ENCODE data around the gene STAT5A.
A peak's percentile ranks its signal among the peaks of the same experiment; 100 is the strongest.
"Not testable (repeated sequence)": the region's sequence is repeated elsewhere in the genome, so short reads cannot be mapped to it uniquely, and the experiment has no call there.

Gene STAT5A

DNA sequence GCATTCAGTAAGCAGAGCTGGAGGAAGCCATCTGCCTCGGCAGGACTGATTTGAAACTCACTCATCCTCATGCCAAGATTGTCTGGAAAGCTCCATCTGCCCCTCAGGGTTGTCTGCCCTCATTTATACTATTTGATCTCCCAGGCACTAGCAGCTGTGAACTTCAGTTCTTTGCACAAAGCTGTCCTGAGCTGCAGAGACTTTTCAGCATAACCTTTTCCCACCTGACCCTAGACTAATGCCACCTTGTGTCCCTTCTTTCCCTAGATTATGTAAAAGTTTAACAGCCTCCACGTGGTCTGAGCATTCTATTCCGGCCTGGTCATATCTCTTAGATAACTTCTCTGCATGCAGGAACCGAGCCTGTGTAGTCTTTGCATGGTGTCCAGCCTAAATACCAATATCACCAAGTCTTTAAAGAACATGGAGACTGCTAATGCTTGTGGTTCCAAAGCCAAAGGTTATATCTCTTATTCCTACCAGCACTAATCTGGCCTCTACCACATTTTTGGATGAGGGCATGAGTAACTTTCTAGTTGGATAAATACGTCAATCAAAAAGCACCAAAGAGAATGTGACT, 29.1 kb downstream of the STAT5A start:
- Histone ChIP-seq H3K27me3 (ENCODE audit: control insufficient read depth, insufficient read depth, low read length) (no peaks in the 10 kb centered on the region), H3K36me3 (ENCODE audit: control insufficient read depth, insufficient read depth, low read length) (peaks cover 70% of the 10 kb centered on the region), H3K4me3 (ENCODE audit: low read depth, low read length) (no peak overlapping the region), H3K9ac (ENCODE audit: low read depth, low read length) (no peak overlapping the region), H3K9me3 (ENCODE audit: control insufficient read depth, insufficient read depth, low read length) (no peaks in the 10 kb centered on the region), H3K4me1 (ENCODE audit: control insufficient read depth, insufficient read depth, low read length) (peaks cover 3% of the 10 kb centered on the region; the same call in 1 of the 2 replicates), H3K27ac (ENCODE audit: low read depth, low read length) (no peak overlapping the region)

DNA sequence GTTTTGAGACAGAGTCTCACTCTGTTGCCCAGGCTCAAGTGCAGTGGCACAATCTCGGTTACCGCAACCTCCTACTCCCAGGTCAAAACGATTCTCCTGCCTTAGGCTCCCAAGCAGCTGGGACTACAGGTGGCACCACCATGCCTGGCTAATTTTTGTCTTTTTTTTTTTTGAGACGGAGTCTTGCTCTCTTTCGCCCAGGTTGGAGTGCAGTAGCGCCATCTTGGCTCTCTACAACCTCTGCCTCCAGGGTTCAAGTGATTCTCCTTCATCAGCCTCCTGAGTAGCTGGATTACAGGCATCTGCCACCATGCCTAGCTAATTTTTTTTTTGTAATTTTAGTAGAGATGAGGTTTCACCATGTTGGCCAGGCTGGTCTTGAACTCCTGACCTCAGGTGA, 29.7 kb downstream of the STAT5A start:
- H3K9me3 ChIP-seq (ENCODE audit: control insufficient read depth, insufficient read depth, low read length); H3K4me3 ChIP-seq (ENCODE audit: low read depth, low read length); H3K27me3 ChIP-seq (ENCODE audit: control insufficient read depth, insufficient read depth, low read length); H3K27ac ChIP-seq (ENCODE audit: low read depth, low read length); H3K4me1 ChIP-seq (ENCODE audit: control insufficient read depth, insufficient read depth, low read length); H3K9ac ChIP-seq (ENCODE audit: low read depth, low read length): not testable (repeated sequence)
- H3K36me3 ChIP-seq (ENCODE audit: control insufficient read depth, insufficient read depth, low read length) = peaks cover 73% of the 10 kb centered on the region

- Histone ChIP-seq H3K4me3 (ENCODE audit: low read depth, low read length) (no peak overlapping the region), H3K27ac (ENCODE audit: low read depth, low read length) (no peak overlapping the region), H3K4me1 (ENCODE audit: control insufficient read depth, insufficient read depth, low read length) (peaks cover 6% of the 10 kb centered on the region; the same call in 1 of the 2 replicates), H3K9ac (ENCODE audit: low read depth, low read length) (no peak overlapping the region), H3K9me3 (ENCODE audit: control insufficient read depth, insufficient read depth, low read length) (no peaks in the 10 kb centered on the region), H3K27me3 (ENCODE audit: control insufficient read depth, insufficient read depth, low read length) (no peaks in the 10 kb centered on the region), H3K36me3 (ENCODE audit: control insufficient read depth, insufficient read depth, low read length) (peaks cover 78% of the 10 kb centered on the region)
Measured at GRCh38 chr17:42321555-42321954, 33.3 kb downstream of the STAT5A start.

- H3K9ac ChIP-seq (ENCODE audit: low read depth, low read length) = no peak overlapping the region
- peaks cover 78% of the 10 kb centered on the region for H3K36me3 ChIP-seq (ENCODE audit: control insufficient read depth, insufficient read depth, low read length)
- H3K4me1 ChIP-seq (ENCODE audit: control insufficient read depth, insufficient read depth, low read length) = peaks cover 6% of the 10 kb centered on the region; the same call in 1 of the 2 replicates
- no peaks in the 10 kb centered on the region for H3K9me3 ChIP-seq (ENCODE audit: control insufficient read depth, insufficient read depth, low read length)
- no peak overlapping the region for H3K4me3 ChIP-seq (ENCODE audit: low read depth, low read length)
- no peaks in the 10 kb centered on the region for H3K27me3 ChIP-seq (ENCODE audit: control insufficient read depth, insufficient read depth, low read length)
- peak overlapping the region; percentile 14 for H3K27ac ChIP-seq (ENCODE audit: low read depth, low read length)
Measured at GRCh38 chr17:42322382-42323267, 34.3 kb downstream of the STAT5A start.

GRCh38 chr17:42323268-42323773, 35.0 kb downstream of the STAT5A start:
- H3K4me1 ChIP-seq (ENCODE audit: control insufficient read depth, insufficient read depth, low read length) = peaks cover 6% of the 10 kb centered on the region; the same call in 1 of the 2 replicates
- no peak overlapping the region for H3K9ac ChIP-seq (ENCODE audit: low read depth, low read length)
- H3K27ac ChIP-seq (ENCODE audit: low read depth, low read length) = peak overlapping the region; percentile 14
- H3K36me3 ChIP-seq (ENCODE audit: control insufficient read depth, insufficient read depth, low read length) = peaks cover 72% of the 10 kb centered on the region
- H3K4me3 ChIP-seq (ENCODE audit: low read depth, low read length) = no peak overlapping the region
- H3K9me3 ChIP-seq (ENCODE audit: control insufficient read depth, insufficient read depth, low read length) = no peaks in the 10 kb centered on the region
- H3K27me3 ChIP-seq (ENCODE audit: control insufficient read depth, insufficient read depth, low read length) = no peaks in the 10 kb centered on the region

- Histone ChIP-seq H3K9me3 (ENCODE audit: control insufficient read depth, insufficient read depth, low read length) (no peaks in the 10 kb centered on the region), H3K27ac (ENCODE audit: low read depth, low read length) (no peak overlapping the region), H3K27me3 (ENCODE audit: control insufficient read depth, insufficient read depth, low read length) (no peaks in the 10 kb centered on the region), H3K4me3 (ENCODE audit: low read depth, low read length) (no peak overlapping the region), H3K36me3 (ENCODE audit: control insufficient read depth, insufficient read depth, low read length) (peaks cover 58% of the 10 kb centered on the region), H3K4me1 (ENCODE audit: control insufficient read depth, insufficient read depth, low read length) (peaks cover 20% of the 10 kb centered on the region), H3K9ac (ENCODE audit: low read depth, low read length) (no peak overlapping the region)
Measured at GRCh38 chr17:42325026-42325425, 36.7 kb downstream of the STAT5A start.

DNA sequence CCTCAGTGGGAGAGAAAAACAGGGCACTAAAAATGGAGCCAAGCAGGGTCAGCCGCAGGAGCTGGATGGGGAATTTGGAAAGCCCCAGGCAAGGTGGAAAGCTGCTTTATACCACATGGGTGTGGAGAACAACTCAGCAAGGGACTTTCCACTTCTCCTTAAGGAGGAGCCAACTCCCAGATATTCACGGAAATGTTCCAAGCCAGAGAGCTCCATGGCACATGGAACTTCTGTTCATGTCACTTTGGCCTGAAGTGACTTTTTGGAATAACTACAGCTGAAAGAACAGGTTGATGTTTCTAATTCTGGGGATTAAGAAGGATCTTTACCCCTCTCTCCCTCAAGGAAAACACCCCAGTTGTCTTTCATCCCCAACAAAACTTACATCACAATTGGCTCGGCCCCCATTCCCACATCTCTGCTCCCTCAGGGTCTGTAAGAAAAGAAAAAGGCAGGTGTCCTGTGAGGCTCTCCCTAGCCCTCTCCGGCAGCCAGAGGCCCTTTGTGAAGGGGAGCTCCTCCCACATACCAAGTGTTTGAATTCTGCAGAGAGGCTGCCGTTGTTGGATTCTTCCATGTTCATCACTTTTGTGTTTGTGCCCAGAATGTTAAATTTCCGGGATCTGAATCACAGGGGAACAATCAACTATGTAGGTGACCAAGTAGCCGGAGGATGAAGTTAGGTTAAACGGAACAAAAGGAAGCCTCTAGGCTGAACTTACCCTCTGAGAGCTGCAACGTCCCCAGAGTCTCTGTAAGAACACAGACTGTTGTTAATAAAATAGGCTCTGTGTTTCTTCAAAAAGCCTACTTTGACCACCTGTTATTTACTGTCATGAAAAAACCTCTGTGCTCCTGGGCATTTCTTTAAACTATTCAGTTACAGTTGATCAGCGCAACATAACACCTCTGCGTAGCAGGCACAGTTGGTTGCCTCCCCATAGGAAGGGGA, 41.0 kb downstream of the STAT5A start:
- Histone ChIP-seq H3K9me3 (ENCODE audit: control insufficient read depth, insufficient read depth, low read length) (no peaks in the 10 kb centered on the region), H3K27ac (ENCODE audit: low read depth, low read length) (peak overlapping the region; percentile 98), H3K27me3 (ENCODE audit: control insufficient read depth, insufficient read depth, low read length) (no peaks in the 10 kb centered on the region), H3K4me3 (ENCODE audit: low read depth, low read length) (peak overlapping the region; percentile 51), H3K4me1 (ENCODE audit: control insufficient read depth, insufficient read depth, low read length) (peaks cover 20% of the 10 kb centered on the region), H3K9ac (ENCODE audit: low read depth, low read length) (peak overlapping the region; percentile 73), H3K36me3 (ENCODE audit: control insufficient read depth, insufficient read depth, low read length) (peaks cover 59% of the 10 kb centered on the region)

DNA sequence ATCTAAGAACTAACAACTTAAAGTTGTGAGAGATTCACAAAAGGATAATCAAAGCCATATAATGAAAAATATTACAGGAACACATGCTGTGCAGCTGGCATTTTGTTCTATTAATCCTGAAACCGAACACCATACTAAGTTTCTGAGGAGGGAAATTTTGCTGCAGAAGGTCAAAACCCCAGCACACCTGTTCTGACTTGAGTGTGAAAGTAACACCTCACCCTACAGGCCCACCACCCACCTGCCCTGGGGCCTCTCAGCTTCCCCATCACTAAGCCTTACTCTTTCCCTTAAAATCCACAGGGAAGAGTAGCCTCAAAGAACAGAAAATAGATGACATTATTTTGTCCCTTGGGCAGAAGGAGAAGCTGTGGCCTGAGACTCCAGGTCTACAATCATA, 44.8 kb downstream of the STAT5A start:
- Histone ChIP-seq H3K27ac (ENCODE audit: low read depth, low read length) (no peak overlapping the region), H3K9me3 (ENCODE audit: control insufficient read depth, insufficient read depth, low read length) (no peaks in the 10 kb centered on the region), H3K36me3 (ENCODE audit: control insufficient read depth, insufficient read depth, low read length) (peaks cover 65% of the 10 kb centered on the region), H3K4me1 (ENCODE audit: control insufficient read depth, insufficient read depth, low read length) (peaks cover 20% of the 10 kb centered on the region), H3K27me3 (ENCODE audit: control insufficient read depth, insufficient read depth, low read length) (no peaks in the 10 kb centered on the region), H3K9ac (ENCODE audit: low read depth, low read length) (no peak overlapping the region), H3K4me3 (ENCODE audit: low read depth, low read length) (no peak overlapping the region)

GRCh38 chr17:42334677-42335076, 46.4 kb downstream of the STAT5A start:
- Histone ChIP-seq H3K36me3 (ENCODE audit: control insufficient read depth, insufficient read depth, low read length) (peaks cover 79% of the 10 kb centered on the region), H3K27ac (ENCODE audit: low read depth, low read length) (no peak overlapping the region), H3K9me3 (ENCODE audit: control insufficient read depth, insufficient read depth, low read length) (no peaks in the 10 kb centered on the region), H3K4me3 (ENCODE audit: low read depth, low read length) (no peak overlapping the region), H3K4me1 (ENCODE audit: control insufficient read depth, insufficient read depth, low read length) (peaks cover 8% of the 10 kb centered on the region), H3K27me3 (ENCODE audit: control insufficient read depth, insufficient read depth, low read length) (no peaks in the 10 kb centered on the region), H3K9ac (ENCODE audit: low read depth, low read length) (no peak overlapping the region)

GRCh38 chr17:42337442-42337841, 49.1 kb downstream of the STAT5A start:
- Histone ChIP-seq H3K27ac (ENCODE audit: low read depth, low read length) (no peak overlapping the region), H3K4me1 (ENCODE audit: control insufficient read depth, insufficient read depth, low read length) (no peaks in the 10 kb centered on the region), H3K9me3 (ENCODE audit: control insufficient read depth, insufficient read depth, low read length) (no peaks in the 10 kb centered on the region), H3K36me3 (ENCODE audit: control insufficient read depth, insufficient read depth, low read length) (peaks cover 90% of the 10 kb centered on the region), H3K9ac (ENCODE audit: low read depth, low read length) (no peak overlapping the region), H3K27me3 (ENCODE audit: control insufficient read depth, insufficient read depth, low read length) (no peaks in the 10 kb centered on the region), H3K4me3 (ENCODE audit: low read depth, low read length) (no peak overlapping the region)
